ENCODE measurements around the gene EPB41L2. TPM values are rescaled to one million over a fixed set of nuclear protein-coding genes. Genes with fewer than 3 reads are reported as not detected.

EPB41L2 gene
- total and polyA plus RNA-seq, 2 experiments from 2014 or later, result 76.2 to 91.7 TPM

- Mint-ChIP-seq H3K36me3 (ENCODE audit: low read depth) (no peaks in the 10 kb centered on the region), H3K9me3 (no peaks in the 10 kb centered on the region), H3K27me3 (ENCODE audit: insufficient read depth, low read depth, poor library complexity) (peaks cover 2% of the 10 kb centered on the region), H3K27ac (no peak overlapping the region), H3K4me3 (no peak overlapping the region), H3K4me1 (peaks cover 30% of the 10 kb centered on the region)
- Histone ChIP-seq H3K4me2 (no peak overlapping the region), H3K4me3 (no peak overlapping the region), H3K36me3 (ENCODE audit: insufficient read depth) (no peaks in the 10 kb centered on the region), H2AFZ (no peak overlapping the region), H3K79me2 (replicated peaks; ENCODE audit: insufficient read depth) (no peaks in the 10 kb centered on the region), H3K27me3 (ENCODE audit: insufficient read depth) (no peaks in the 10 kb centered on the region), H4K20me1 (replicated peaks; ENCODE audit: insufficient read depth) (no peaks in the 10 kb centered on the region), H3K4me1 (ENCODE audit: insufficient read depth) (peaks cover 14% of the 10 kb centered on the region), H3F3A (replicated peaks; ENCODE audit: low read depth) (no peaks in the 10 kb centered on the region), H3K9me2 (ENCODE audit: insufficient read depth) (no peaks in the 10 kb centered on the region; the same call in 1 of the 2 replicates), H3K27ac (ENCODE audit: low read depth) (no peak overlapping the region)
- TF ChIP-seq JUNB (IDR thresholded peaks at IDR 0.05; ENCODE audit: unreplicated experiment) (no peak), CTCF (conservative IDR thresholded peaks at IDR 0.05; ENCODE audit: low read depth in 2 of 2) (no peak), NANOG (IDR thresholded peaks at IDR 0.05; ENCODE audit: borderline replicate concordance) (no peak)
- TF ChIP-seq, protein P1, sequence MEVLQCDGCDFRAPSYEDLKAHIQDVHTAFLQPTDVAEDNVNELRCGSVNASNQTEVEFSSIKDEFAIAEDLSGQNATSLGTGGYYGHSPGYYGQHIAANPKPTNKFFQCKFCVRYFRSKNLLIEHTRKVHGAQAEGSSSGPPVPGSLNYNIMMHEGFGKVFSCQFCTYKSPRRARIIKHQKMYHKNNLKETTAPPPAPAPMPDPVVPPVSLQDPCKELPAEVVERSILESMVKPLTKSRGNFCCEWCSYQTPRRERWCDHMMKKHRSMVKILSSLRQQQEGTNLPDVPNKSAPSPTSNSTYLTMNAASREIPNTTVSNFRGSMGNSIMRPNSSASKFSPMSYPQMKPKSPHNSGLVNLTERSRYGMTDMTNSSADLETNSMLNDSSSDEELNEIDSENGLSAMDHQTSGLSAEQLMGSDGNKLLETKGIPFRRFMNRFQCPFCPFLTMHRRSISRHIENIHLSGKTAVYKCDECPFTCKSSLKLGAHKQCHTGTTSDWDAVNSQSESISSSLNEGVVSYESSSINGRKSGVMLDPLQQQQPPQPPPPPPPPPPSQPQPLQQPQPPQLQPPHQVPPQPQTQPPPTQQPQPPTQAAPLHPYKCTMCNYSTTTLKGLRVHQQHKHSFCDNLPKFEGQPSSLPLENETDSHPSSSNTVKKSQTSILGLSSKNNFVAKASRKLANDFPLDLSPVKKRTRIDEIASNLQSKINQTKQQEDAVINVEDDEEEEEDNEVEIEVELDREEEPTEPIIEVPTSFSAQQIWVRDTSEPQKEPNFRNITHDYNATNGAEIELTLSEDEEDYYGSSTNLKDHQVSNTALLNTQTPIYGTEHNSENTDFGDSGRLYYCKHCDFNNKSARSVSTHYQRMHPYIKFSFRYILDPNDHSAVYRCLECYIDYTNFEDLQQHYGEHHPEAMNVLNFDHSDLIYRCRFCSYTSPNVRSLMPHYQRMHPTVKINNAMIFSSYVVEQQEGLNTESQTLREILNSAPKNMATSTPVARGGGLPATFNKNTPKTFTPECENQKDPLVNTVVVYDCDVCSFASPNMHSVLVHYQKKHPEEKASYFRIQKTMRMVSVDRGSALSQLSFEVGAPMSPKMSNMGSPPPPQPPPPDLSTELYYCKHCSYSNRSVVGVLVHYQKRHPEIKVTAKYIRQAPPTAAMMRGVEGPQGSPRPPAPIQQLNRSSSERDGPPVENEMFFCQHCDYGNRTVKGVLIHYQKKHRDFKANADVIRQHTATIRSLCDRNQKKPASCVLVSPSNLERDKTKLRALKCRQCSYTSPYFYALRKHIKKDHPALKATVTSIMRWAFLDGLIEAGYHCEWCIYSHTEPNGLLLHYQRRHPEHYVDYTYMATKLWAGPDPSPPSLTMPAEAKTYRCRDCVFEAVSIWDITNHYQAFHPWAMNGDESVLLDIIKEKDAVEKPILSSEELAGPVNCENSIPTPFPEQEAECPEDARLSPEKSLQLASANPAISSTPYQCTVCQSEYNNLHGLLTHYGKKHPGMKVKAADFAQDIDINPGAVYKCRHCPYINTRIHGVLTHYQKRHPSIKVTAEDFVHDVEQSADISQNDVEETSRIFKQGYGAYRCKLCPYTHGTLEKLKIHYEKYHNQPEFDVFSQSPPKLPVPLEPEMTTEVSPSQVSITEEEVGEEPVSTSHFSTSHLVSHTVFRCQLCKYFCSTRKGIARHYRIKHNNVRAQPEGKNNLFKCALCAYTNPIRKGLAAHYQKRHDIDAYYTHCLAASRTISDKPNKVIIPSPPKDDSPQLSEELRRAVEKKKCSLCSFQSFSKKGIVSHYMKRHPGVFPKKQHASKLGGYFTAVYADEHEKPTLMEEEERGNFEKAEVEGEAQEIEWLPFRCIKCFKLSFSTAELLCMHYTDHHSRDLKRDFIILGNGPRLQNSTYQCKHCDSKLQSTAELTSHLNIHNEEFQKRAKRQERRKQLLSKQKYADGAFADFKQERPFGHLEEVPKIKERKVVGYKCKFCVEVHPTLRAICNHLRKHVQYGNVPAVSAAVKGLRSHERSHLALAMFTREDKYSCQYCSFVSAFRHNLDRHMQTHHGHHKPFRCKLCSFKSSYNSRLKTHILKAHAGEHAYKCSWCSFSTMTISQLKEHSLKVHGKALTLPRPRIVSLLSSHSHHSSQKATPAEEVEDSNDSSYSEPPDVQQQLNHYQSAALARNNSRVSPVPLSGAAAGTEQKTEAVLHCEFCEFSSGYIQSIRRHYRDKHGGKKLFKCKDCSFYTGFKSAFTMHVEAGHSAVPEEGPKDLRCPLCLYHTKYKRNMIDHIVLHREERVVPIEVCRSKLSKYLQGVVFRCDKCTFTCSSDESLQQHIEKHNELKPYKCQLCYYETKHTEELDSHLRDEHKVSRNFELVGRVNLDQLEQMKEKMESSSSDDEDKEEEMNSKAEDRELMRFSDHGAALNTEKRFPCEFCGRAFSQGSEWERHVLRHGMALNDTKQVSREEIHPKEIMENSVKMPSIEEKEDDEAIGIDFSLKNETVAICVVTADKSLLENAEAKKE (CRISPR knock-in tag; IDR thresholded peaks at IDR 0.05), result no peak
- DNase-seq (ENCODE audit: low spot score) (peak; percentile 35), ATAC-seq (peak; percentile 79)
Measured at GRCh38 chr6:130848945-130849344, 214.1 kb downstream of the EPB41L2 start.

Measured in GM23338 (cell line).